Lower leg skin (tissue), 4 donors: ENCODE results near the gene ZSCAN5A. TPM values are rescaled to one million over a fixed set of nuclear protein-coding genes. Genes with fewer than 3 reads are reported as not detected.

Experiments
- DNase-seq, 2 donors: peaks; one replicate each; pipeline ENCODE4 v3.0.0-alpha.2; 2019; ENCODE audit warnings: low spot score in 2 of 2
- H3K4me3 ChIP-seq: fragments of 200-600 bp; sonication (generic); 2 replicates; pipeline ENCODE4 v1.5.1; 2017; ENCODE audit warnings: mild to moderate bottlenecking, low read depth; ENCODE audit not compliant: poor library complexity, severe bottlenecking
- POLR2A ChIP-seq, 2 donors: fragments of 450-650 bp; IDR thresholded peaks; one replicate each; pipeline ENCODE4 v1.6.1; 2016 to 2017; ENCODE audit warnings: antibody characterized with exemption in 2 of 2, mild to moderate bottlenecking in 1 of 2, moderate library complexity in 1 of 2
- WGBS, 2 donors: methylation state at CpG; one replicate each; pipeline ENCODE4 v1.1.5; 2018; 5-methylcytosine and 5-hydroxymethylcytosine counted together
- intact Hi-C: fragments of 100-400 bp; cut with DNase I; formaldehyde crosslinking; loops from one replicate; pipeline ENCODE4 v1.15.0; 2023; ENCODE audit warnings: low total_unique reads
- total RNA-seq, 4 donors: library from RNA; depleted of rRNA; stranded (reverse); fragments of >200 nt; gene quantifications; one replicate each; pipeline ENCODE4 v1.1.0, GENCODE V29; 2016
- TF ChIP-seq, protein P1 (sequence below), 3 donors: fragments of 450-650 bp; IDR thresholded peaks; one replicate each; pipeline ENCODE4 v1.5.1; 2016; ENCODE audit warnings: antibody characterized with exemption in 3 of 3, mild to moderate bottlenecking in 3 of 3, moderate library complexity in 2 of 3

ZSCAN5A gene, protein sequence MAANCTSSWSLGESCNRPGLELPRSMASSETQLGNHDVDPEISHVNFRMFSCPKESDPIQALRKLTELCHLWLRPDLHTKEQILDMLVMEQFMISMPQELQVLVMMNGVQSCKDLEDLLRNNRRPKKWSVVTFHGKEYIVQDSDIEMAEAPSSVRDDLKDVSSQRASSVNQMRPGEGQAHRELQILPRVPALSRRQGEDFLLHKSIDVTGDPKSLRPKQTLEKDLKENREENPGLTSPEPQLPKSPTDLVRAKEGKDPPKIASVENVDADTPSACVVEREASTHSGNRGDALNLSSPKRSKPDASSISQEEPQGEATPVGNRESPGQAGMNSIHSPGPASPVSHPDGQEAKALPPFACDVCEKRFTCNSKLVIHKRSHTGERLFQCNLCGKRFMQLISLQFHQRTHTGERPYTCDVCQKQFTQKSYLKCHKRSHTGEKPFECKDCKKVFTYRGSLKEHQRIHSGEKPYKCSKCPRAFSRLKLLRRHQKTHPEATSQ
- 1 to 10 TPM; 2.4 to 7.6 (median 4.9) TPM for total RNA-seq

- TF ChIP-seq POLR2A (IDR thresholded peaks at IDR 0.05), result no peak
- TF ChIP-seq, protein P1, sequence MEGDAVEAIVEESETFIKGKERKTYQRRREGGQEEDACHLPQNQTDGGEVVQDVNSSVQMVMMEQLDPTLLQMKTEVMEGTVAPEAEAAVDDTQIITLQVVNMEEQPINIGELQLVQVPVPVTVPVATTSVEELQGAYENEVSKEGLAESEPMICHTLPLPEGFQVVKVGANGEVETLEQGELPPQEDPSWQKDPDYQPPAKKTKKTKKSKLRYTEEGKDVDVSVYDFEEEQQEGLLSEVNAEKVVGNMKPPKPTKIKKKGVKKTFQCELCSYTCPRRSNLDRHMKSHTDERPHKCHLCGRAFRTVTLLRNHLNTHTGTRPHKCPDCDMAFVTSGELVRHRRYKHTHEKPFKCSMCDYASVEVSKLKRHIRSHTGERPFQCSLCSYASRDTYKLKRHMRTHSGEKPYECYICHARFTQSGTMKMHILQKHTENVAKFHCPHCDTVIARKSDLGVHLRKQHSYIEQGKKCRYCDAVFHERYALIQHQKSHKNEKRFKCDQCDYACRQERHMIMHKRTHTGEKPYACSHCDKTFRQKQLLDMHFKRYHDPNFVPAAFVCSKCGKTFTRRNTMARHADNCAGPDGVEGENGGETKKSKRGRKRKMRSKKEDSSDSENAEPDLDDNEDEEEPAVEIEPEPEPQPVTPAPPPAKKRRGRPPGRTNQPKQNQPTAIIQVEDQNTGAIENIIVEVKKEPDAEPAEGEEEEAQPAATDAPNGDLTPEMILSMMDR (IDR thresholded peaks at IDR 0.05), result no peak
- 0 to 1% methylated on average over 32 to 42 of the region's 47 CpGs for WGBS, 2 donors
- intact Hi-C loops, result no loop called here
- DNase-seq, result peak; percentile 95 to 99
- H3K4me3 ChIP-seq, result peak within 1 kb of the TSS; percentile 44
Measured at GRCh38 chr19:56314381-56315076, at the start of gene ZSCAN5A. Gene ZSCAN5A (minus strand): TSS chr19:56314839. CDS start chr19:56225046, 89,793 bp downstream.

DNA sequence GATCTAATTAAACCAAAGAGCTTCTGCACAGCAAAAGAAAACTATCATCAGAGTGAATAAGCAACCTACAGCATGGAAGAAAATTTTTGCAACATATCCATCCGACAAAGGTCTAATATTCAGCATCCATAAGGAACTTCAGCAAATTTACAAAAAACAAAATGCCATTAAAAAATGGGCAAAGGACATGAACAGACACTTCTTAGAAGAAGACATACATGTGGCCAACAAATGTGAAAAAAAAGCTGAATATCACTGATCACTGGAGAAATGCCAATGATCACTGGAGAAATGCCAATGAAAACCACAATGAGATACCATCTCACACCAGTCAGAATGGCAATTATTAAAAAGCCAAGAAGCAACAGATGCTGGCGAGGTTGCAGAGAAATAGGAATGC is 46.2 kb upstream of the ZSCAN5A start:
- H3K4me3 ChIP-seq, result no peak overlapping the region
- DNase-seq, result no peak
- intact Hi-C loops, result no loop called here
- WGBS, 2 donors, result 85 to 88% methylated on average over 2 of the region's 2 CpGs
- TF ChIP-seq, protein P1 (IDR thresholded peaks at IDR 0.05), result no peak
- no peak for TF ChIP-seq POLR2A (IDR thresholded peaks at IDR 0.05)

- intact Hi-C loops, result no loop called here
- TF ChIP-seq, protein P1 (IDR thresholded peaks at IDR 0.05), result no peak
- TF ChIP-seq POLR2A (IDR thresholded peaks at IDR 0.05), result no peak
- no peak for DNase-seq
- no peak overlapping the region for H3K4me3 ChIP-seq
- WGBS, 2 donors, result 86 to 87% methylated on average over 2 of the region's 2 CpGs
Measured at GRCh38 chr19:56356944-56357343, 42.3 kb upstream of the ZSCAN5A start.

DNA sequence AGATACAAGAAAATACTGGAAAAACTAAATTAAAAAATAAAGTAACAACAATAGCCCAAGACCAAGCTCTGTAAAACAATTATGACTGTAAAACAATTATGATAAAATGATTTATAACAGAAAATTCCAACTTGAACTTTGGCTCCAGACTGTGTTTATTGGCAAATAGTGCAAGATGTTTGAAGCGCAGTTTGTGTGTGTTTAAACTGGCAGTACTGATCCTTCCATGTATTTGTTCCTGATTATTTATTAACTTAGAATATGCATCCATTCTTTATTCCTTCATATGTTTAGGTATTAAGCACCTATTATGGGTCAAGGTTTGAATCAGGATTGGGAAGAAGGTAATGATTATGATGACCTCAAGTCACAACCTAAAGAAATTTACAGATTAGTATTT is 40.9 kb upstream of the ZSCAN5A start:
- WGBS, 2 donors, result 86 to 92% methylated on average over 1 of the region's 1 CpG

GRCh38 chr19:56351208-56351607 is 36.6 kb upstream of the ZSCAN5A start:
- H3K4me3 ChIP-seq, result no peak overlapping the region
- WGBS, 2 donors, result 84% methylated on average over 6 of the region's 6 CpGs
- DNase-seq, result no peak
- TF ChIP-seq POLR2A (IDR thresholded peaks at IDR 0.05), result no peak
- TF ChIP-seq, protein P1 (IDR thresholded peaks at IDR 0.05), result no peak
- intact Hi-C loops, result no loop called here

More for the DNA sequence above, 40.9 kb upstream of the ZSCAN5A start:
- H3K4me3 ChIP-seq, result no peak overlapping the region
- DNase-seq, result no peak
- TF ChIP-seq, protein P1 (IDR thresholded peaks at IDR 0.05), result no peak
- no peak for TF ChIP-seq POLR2A (IDR thresholded peaks at IDR 0.05)
- intact Hi-C loops, result no loop called here
